Activated CD4-positive, alpha-beta memory T cell treated with anti-CD3 and anti-CD28 coated beads for 36 hours (primary cell): Measurements from ENCODE around the gene LNX1. TPM values are rescaled to one million over a fixed set of nuclear protein-coding genes. Genes with fewer than 3 reads are reported as not detected.

Experiments used
- CTCF ChIA-PET: fragments of 350-600 bp; sonication (Branson Sonifier 250); formaldehyde crosslinking; loops from one replicate; lab custom pipeline; 2021; ENCODE audit warnings: antibody characterized with exemption, inconsistent platforms; lab: Charles Lee
- POLR2A ChIA-PET: fragments of 350-600 bp; sonication (Branson Sonifier 250); formaldehyde crosslinking; loops from one replicate; lab custom pipeline; 2021; ENCODE audit warnings: antibody characterized with exemption; lab: Charles Lee
- DNase-seq: peaks from one replicate; pipeline ENCODE4 v3.0.0-alpha.2; 2020
- H3K27ac Mint-ChIP-seq: one replicate; pipeline ENCODE4 v1.8.0; 2021; ENCODE audit warnings: mixed read lengths
- H3K27me3 Mint-ChIP-seq: one replicate; pipeline ENCODE4 v1.8.0; 2021; ENCODE audit warnings: mixed read lengths
- H3K36me3 Mint-ChIP-seq: one replicate; pipeline ENCODE4 v1.8.0; 2021; ENCODE audit warnings: mixed read lengths
- H3K4me1 Mint-ChIP-seq: one replicate; pipeline ENCODE4 v1.8.0; 2021; ENCODE audit warnings: low read depth, mixed read lengths
- H3K4me3 Mint-ChIP-seq: one replicate; pipeline ENCODE4 v1.8.0; 2021; ENCODE audit warnings: mild to moderate bottlenecking, mixed read lengths
- H3K9me3 Mint-ChIP-seq: one replicate; pipeline ENCODE4 v1.8.0; 2021; ENCODE audit warnings: mixed read lengths
- intact Hi-C: fragments of 100-400 bp; cut with micrococcal nuclease; formaldehyde crosslinking; loops from one replicate; pipeline ENCODE4 v1.15.1; 2023
- total RNA-seq, 2 experiments: library from RNA; stranded (reverse); gene quantifications; one replicate each; pipeline ENCODE4 v1.2.3, GENCODE V29; 2021

LNX1 gene
- total RNA-seq, 2 experiments from 2014 or later: not detected

DNA sequence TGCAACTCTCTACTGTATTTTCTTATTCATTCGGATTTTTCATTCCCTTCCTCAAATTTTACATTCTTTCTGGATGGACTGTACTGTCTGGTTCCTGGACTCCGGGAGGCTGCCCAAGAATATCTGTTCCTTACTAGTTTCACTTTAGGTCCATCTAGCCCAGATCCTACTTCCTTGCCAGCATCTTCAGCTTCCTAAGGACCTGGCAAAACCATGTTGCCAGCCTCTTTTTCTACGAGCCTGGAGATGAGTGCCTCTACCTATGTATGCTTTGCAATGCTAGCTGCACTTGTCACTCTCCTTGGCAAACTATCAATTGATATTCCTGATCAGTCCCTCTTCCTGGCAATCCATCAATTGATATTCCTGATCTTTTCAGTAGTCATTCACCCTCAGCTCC lies 5.6 kb upstream of the LNX1 start:
- POLR2A ChIA-PET: no interaction called here
- Mint-ChIP-seq H3K36me3 (no peaks in the 10 kb centered on the region), H3K27ac (no peak overlapping the region), H3K4me3 (no peak overlapping the region), H3K27me3 (peaks cover 18% of the 10 kb centered on the region), H3K4me1 (no peaks in the 10 kb centered on the region), H3K9me3 (no peaks in the 10 kb centered on the region)
- DNase-seq: no peak
- intact Hi-C loops: no loop called here
- CTCF ChIA-PET: no interaction called here

DNA sequence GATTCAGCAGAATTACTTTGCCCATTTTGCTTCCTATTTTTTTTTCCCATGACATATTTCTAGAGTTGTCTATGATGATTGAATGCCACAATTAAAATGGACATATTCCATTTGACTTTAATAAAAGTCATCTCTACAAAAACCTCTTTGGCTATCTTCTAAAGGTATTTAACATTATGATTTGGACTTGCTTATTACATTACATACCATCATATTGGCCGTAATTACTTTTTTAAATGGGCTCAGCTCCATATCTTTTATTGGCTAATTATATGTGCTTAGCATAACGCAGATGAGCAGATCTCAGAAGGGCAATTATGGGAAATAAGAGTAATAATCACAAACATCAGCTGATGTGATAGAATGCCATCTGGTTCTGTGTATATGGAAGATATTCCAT lies 4.5 kb upstream of the LNX1 start:
- Mint-ChIP-seq H3K36me3 (no peaks in the 10 kb centered on the region), H3K9me3 (no peaks in the 10 kb centered on the region), H3K27ac (no peak overlapping the region), H3K4me1 (peaks cover 4% of the 10 kb centered on the region), H3K27me3 (peaks cover 26% of the 10 kb centered on the region), H3K4me3 (no peak overlapping the region)
- ChIA-PET CTCF (no interaction called here), POLR2A (no interaction called here)
- intact Hi-C loops: no loop called here
- DNase-seq: no peak

DNA sequence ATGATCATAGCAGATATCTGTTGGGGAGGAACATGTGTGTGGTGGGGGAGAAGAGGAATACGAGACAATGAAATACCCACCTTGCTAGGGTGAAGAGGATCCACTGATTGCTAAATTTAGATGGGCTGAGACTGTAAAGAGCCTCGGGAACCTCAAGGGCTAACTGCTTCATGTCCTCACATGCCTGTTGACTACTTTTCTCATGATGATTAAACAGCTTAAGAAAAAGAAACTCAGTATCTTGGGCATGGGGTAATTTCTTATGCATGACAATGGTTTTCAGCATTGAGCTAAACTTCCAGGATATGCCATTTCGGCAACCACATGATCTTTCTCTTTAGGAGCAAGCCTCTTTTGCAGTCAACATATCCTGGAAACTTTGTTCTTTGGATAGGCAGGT lies 3.9 kb upstream of the LNX1 start:
- ChIA-PET CTCF (no interaction called here), POLR2A (no interaction called here)
- H3K9me3 Mint-ChIP-seq: no peaks in the 10 kb centered on the region
- H3K4me1 Mint-ChIP-seq: peaks cover 4% of the 10 kb centered on the region
- peaks cover 31% of the 10 kb centered on the region for H3K27me3 Mint-ChIP-seq
- no peak overlapping the region for H3K4me3 Mint-ChIP-seq
- DNase-seq: no peak
- H3K27ac Mint-ChIP-seq: no peak overlapping the region
- intact Hi-C loops: no loop called here
- H3K36me3 Mint-ChIP-seq: no peaks in the 10 kb centered on the region

DNA sequence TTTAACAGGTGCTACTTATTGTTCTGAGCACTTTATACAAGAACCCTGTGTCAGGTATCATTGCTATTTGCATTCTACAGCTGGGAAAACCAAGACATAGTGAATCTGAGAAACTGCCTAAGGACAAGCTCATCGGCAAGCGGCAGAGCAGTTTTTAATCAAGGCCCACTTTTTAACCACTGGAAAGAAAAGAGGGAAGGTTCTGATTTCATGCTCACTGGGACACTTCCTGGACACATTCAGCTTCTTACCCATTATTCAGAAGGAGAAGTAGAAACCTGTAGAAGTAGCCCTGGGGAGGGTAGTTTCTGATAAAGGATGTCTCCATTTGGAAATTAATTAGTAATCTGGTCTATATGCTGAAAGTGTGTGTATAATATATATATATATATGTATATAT lies 2.5 kb upstream of the LNX1 start:
- intact Hi-C loops: no loop called here
- CTCF ChIA-PET: no interaction called here
- POLR2A ChIA-PET: no interaction called here
- H3K4me1 Mint-ChIP-seq: peaks cover 4% of the 10 kb centered on the region
- no peak overlapping the region for H3K27ac Mint-ChIP-seq
- H3K4me3 Mint-ChIP-seq: no peak overlapping the region
- H3K9me3 Mint-ChIP-seq: no peaks in the 10 kb centered on the region
- H3K27me3 Mint-ChIP-seq: peaks cover 34% of the 10 kb centered on the region
- no peaks in the 10 kb centered on the region for H3K36me3 Mint-ChIP-seq
- DNase-seq: no peak

DNA sequence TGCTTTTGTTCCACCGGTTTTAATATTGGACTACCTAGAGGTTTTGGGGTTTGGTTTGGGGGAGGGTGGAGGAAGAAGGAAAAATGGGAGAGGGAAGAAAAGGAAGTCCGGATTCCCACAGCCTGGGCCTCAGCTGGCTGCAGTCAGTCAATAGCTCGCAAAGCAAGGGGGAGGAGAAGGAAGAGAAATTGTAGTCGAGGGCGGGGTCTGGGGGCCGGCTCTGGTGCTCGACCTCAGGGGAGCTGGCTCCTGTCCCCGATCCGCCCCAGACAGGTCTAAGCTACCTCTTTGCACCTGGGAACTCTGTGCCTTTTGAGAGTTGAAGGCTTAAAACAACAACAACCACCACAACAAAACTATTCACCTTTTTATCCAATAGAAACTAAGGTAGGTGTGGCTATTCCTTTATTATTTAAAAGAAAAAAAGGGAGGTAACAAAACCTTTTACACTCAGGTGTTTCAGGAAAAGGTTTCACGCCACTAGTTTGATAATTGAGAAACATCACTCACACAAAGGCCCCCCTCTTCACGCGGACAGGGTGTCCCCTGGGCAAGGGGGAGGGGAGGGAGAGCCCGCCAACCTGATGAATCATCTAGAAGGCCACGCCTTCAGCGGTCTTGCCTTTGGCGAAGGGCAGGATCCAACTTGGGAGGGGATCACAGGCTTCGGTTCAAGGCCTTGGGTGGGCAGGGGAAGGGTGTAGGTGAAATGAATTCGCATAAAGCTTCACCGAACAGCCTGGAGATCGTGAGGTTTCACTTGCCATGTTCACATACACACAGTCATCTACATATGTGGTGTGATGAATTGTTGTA lies 1.6 kb upstream of the LNX1 start:
- no peak for DNase-seq
- Mint-ChIP-seq H3K36me3 (no peaks in the 10 kb centered on the region), H3K4me1 (peaks cover 4% of the 10 kb centered on the region), H3K27ac (no peak overlapping the region), H3K9me3 (no peaks in the 10 kb centered on the region), H3K4me3 (no peak overlapping the region), H3K27me3 (peaks cover 35% of the 10 kb centered on the region)
- CTCF ChIA-PET: no interaction called here
- POLR2A ChIA-PET: no interaction called here
- intact Hi-C loops: no loop called here

DNA sequence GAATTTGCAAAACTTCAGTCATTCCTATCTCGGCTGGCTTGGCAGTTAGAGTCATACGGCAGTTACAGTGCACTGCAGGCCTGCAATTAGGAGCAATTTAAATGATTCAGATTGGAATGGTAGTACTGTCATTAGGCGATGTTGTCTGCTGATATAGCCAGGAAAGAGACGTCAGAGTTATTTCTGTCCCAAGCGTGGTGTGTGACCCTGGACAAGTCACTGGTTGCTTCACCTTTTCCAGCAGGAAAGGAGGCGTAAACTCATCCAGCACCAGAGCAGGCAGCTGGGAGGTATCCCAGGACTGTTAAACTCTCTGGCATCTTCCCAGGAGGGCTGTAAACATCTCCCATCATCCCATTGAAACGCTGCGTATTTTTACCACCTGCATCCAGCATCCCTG lies 836 bp upstream of the LNX1 start:
- Mint-ChIP-seq H3K4me3 (no peak overlapping the region), H3K36me3 (no peaks in the 10 kb centered on the region), H3K9me3 (no peaks in the 10 kb centered on the region), H3K27me3 (peaks cover 36% of the 10 kb centered on the region), H3K4me1 (peaks cover 4% of the 10 kb centered on the region), H3K27ac (no peak overlapping the region)
- CTCF ChIA-PET: no interaction called here
- POLR2A ChIA-PET: no interaction called here
- intact Hi-C loops: no loop called here
- no peak for DNase-seq

DNA sequence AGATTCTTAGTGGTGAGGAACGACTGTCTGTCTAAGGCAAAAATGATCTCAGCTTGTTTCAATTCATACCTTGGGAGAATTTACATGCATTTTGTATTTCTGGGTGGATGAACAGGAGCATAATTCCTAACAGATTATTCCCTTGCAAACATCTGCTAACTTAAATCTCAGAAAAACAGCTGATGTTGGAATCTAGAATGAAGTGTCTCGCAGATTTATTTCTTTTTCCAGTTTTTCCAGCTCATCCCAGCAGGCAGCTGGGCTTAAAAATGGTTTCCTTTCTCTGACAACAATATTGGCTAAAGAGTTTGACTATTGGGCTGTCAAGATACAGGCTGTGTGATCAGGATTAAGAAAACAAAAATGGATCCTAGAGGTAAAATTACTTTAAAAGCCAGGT lies 1.1 kb downstream of the LNX1 start:
- peaks cover 32% of the 10 kb centered on the region for H3K27me3 Mint-ChIP-seq
- POLR2A ChIA-PET: no interaction called here
- H3K36me3 Mint-ChIP-seq: no peaks in the 10 kb centered on the region
- H3K9me3 Mint-ChIP-seq: no peaks in the 10 kb centered on the region
- H3K4me1 Mint-ChIP-seq: peaks cover 4% of the 10 kb centered on the region
- intact Hi-C loops: no loop called here
- no peak overlapping the region for H3K4me3 Mint-ChIP-seq
- CTCF ChIA-PET: no interaction called here
- DNase-seq: no peak
- no peak overlapping the region for H3K27ac Mint-ChIP-seq

DNA sequence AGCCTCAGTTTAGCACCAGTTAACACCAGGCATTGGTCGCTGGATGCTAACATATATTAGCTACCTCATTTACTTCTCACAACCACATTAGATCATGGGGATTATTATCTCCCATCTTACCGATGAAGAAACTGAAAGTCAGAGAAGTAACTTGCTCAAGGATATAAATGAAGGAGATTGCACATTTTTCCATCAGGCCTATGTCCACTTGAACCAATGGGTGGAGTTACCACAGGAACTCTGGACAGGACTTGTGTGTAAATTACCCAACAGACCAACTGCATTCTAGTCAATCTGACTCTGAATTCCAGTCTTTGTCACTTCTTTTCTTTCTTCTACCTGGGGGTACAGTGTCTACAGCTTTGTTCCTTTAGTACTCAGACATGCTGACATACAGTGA lies 1.8 kb downstream of the LNX1 start:
- H3K4me3 Mint-ChIP-seq: no peak overlapping the region
- intact Hi-C loops: no loop called here
- ChIA-PET CTCF (no interaction called here), POLR2A (no interaction called here)
- no peaks in the 10 kb centered on the region for H3K36me3 Mint-ChIP-seq
- no peak for DNase-seq
- H3K4me1 Mint-ChIP-seq: peaks cover 4% of the 10 kb centered on the region
- no peak overlapping the region for H3K27ac Mint-ChIP-seq
- H3K27me3 Mint-ChIP-seq: peaks cover 32% of the 10 kb centered on the region
- no peaks in the 10 kb centered on the region for H3K9me3 Mint-ChIP-seq

DNA sequence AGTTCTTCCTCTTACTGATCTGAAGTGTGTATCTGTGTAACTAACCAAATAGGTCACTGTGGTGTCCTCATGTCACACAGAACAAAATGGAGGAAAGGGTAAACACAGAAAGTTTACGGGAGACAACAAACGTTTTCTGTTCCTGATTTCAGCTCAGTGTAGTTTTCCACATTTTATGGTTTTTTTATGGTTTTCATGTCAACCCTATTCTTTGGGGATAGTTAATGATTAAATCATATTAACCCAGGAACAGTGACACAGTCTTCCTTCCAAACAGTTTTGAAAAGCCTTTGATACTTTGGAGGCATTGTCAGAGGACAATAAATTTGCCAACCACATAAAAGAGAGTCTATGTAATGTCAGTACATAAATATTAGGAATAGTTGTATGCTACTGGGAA lies 4.2 kb downstream of the LNX1 start:
- H3K36me3 Mint-ChIP-seq: no peaks in the 10 kb centered on the region
- no peak overlapping the region for H3K4me3 Mint-ChIP-seq
- H3K9me3 Mint-ChIP-seq: no peaks in the 10 kb centered on the region
- H3K27me3 Mint-ChIP-seq: peaks cover 24% of the 10 kb centered on the region
- intact Hi-C loops: no loop called here
- ChIA-PET CTCF (no interaction called here), POLR2A (no interaction called here)
- H3K27ac Mint-ChIP-seq: no peak overlapping the region
- peaks cover 4% of the 10 kb centered on the region for H3K4me1 Mint-ChIP-seq
- DNase-seq: no peak

DNA sequence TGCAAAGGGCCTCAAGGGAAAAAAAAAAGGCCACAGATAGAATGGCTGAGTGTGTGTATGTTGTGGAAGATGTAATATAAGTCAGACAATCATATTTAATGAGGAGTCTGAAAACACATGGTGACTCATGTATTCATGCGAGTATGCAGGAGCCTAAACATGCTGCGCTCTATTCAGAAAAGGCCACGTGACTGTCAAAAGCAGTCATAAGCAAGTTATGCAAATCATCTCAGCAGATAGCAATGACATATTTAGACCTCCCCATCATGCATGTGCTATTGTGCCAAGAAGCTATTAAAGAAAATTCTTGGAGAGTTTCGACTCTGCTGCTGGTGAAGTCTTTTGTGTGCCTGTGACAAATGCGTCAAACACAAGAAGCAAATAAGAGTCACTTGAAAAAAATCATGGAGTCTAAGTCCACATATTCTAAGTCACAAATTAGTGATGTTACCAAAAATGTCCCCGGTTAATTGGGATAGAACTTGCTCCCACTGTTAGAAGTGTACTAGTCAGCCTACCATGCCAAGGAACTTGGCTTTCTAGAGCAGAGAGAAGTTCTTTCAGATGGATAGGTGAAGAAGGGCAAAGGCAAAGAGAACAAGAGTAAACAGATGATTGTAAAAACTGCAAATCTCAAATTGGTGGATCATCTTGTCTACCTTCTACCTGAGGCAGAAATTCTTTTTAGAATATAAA lies 5.0 kb downstream of the LNX1 start:
- no peak for DNase-seq
- Mint-ChIP-seq H3K36me3 (no peaks in the 10 kb centered on the region), H3K27me3 (peaks cover 21% of the 10 kb centered on the region), H3K27ac (no peak overlapping the region), H3K9me3 (no peaks in the 10 kb centered on the region), H3K4me3 (no peak overlapping the region), H3K4me1 (no peaks in the 10 kb centered on the region)
- POLR2A ChIA-PET: no interaction called here
- intact Hi-C loops: no loop called here
- CTCF ChIA-PET: no interaction called here

DNA sequence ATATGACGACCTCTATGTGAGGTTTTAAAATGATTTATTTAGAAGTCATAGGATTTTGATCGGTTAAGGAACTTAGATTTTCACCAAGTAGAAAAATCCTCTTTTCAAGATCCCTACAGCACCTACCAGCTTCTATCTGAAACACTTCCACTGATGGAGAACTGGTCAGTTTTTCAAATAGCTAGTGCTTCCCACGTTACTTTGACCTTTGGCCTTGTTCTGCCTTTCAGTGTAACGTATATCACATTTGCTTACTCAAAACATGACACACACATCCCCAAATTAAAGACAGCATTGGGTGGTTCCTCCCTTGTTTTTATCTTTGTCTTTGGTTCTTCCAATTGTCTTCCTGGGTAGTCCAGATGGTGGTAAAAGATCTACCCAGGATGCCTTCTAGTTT lies 6.6 kb downstream of the LNX1 start:
- intact Hi-C loops: no loop called here
- Mint-ChIP-seq H3K36me3 (no peaks in the 10 kb centered on the region), H3K4me3 (no peak overlapping the region), H3K27me3 (peaks cover 8% of the 10 kb centered on the region), H3K4me1 (no peaks in the 10 kb centered on the region), H3K27ac (no peak overlapping the region), H3K9me3 (no peaks in the 10 kb centered on the region)
- POLR2A ChIA-PET: no interaction called here
- CTCF ChIA-PET: no interaction called here
- DNase-seq: no peak

DNA sequence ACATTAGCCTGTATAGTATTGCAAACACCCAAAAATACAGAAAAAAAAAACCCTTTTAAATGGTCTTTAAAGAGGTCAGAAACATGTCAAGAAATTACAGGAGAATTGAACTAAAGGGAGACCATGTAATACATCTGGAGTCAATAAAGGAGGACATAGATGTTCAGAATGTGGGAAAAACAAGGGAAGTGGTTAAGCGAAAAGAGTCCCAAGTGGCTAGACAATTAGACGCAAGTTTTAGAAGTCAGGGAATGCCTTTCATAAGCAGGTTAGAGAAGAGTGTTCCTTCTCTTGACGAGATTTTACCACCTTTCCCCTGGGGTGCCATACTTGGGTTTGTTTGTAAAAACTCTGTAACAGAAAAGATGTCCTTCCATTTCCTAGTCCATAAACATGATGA lies 7.8 kb downstream of the LNX1 start:
- DNase-seq: no peak
- peaks cover 8% of the 10 kb centered on the region for H3K27me3 Mint-ChIP-seq
- intact Hi-C loops: no loop called here
- no peak overlapping the region for H3K27ac Mint-ChIP-seq
- ChIA-PET CTCF (no interaction called here), POLR2A (no interaction called here)
- H3K36me3 Mint-ChIP-seq: no peaks in the 10 kb centered on the region
- H3K4me3 Mint-ChIP-seq: no peak overlapping the region
- no peaks in the 10 kb centered on the region for H3K4me1 Mint-ChIP-seq
- no peaks in the 10 kb centered on the region for H3K9me3 Mint-ChIP-seq

DNA sequence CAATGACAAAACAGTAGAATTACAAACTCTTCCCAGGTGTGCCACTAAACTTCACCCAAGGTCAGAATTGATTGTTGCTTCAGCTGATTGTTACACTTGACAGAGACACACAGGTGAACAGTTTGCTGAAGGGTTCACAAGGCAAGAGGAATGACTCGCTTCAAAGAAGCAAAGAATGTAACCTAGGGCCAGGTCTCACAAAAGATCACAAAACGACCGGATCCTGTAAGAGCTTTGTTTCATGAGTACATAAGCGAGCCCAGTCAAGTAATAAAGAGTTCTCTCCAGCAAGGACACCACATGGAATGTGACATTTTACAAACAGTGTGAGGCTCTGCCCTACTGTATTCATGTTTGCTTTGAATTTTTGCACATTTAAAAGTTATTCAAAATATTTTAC lies 9.1 kb downstream of the LNX1 start:
- no peak overlapping the region for H3K27ac Mint-ChIP-seq
- no peaks in the 10 kb centered on the region for H3K4me1 Mint-ChIP-seq
- POLR2A ChIA-PET: no interaction called here
- intact Hi-C loops: no loop called here
- no peak overlapping the region for H3K4me3 Mint-ChIP-seq
- H3K9me3 Mint-ChIP-seq: no peaks in the 10 kb centered on the region
- H3K36me3 Mint-ChIP-seq: no peaks in the 10 kb centered on the region
- DNase-seq: no peak
- H3K27me3 Mint-ChIP-seq: peaks cover 5% of the 10 kb centered on the region
- CTCF ChIA-PET: no interaction called here
